ENCODE results near the gene CDH9. TPM values are rescaled to one million over a fixed set of nuclear protein-coding genes. Genes with fewer than 3 reads are reported as not detected.

The CDH9 gene, protein sequence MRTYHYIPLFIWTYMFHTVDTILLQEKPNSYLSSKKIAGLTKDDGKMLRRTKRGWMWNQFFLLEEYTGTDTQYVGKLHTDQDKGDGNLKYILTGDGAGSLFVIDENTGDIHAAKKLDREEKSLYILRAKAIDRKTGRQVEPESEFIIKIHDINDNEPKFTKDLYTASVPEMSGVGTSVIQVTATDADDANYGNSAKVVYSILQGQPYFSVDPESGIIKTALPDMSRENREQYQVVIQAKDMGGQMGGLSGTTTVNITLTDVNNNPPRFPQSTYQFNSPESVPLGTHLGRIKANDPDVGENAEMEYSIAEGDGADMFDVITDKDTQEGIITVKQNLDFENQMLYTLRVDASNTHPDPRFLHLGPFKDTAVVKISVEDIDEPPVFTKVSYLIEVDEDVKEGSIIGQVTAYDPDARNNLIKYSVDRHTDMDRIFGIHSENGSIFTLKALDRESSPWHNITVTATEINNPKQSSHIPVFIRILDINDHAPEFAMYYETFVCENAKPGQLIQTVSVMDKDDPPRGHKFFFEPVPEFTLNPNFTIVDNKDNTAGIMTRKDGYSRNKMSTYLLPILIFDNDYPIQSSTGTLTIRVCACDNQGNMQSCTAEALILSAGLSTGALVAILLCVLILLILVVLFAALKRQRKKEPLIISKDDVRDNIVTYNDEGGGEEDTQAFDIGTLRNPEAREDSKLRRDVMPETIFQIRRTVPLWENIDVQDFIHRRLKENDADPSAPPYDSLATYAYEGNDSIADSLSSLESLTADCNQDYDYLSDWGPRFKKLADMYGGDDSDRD
- polyA plus RNA-seq (2013, experiment 1 of 2; ENCODE audit: insufficient read length), result 0.09 TPM
- polyA plus RNA-seq (2013, experiment 2 of 2; ENCODE audit: insufficient read length), result 0.11 TPM

DNA sequence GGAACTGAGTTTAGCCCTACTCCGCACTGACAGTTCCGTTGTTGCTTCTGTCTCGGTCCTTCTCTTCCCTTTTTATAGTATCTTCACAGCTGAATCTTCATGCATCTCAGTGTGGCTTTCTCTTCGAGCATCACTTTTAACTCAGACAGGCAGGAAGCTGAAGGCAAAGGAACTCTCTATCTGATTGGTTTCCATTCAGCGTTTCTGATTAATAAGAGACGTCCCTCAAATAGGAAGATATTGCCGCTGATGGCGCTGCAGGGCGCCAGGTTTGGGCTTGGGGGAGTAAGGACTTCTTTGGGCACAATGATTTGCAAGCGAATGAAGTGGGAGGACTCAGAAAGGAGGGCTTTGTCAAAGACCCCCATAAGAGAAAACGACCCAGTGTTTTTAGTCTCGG, at the start of gene CDH9:
Gene CDH9, minus strand, starts transcription at position 111 of the 400 bp plus-strand sequence. CDS start 50,253 bp downstream, outside the sequence.
- peak; percentile 16 for DNase-seq

DNA sequence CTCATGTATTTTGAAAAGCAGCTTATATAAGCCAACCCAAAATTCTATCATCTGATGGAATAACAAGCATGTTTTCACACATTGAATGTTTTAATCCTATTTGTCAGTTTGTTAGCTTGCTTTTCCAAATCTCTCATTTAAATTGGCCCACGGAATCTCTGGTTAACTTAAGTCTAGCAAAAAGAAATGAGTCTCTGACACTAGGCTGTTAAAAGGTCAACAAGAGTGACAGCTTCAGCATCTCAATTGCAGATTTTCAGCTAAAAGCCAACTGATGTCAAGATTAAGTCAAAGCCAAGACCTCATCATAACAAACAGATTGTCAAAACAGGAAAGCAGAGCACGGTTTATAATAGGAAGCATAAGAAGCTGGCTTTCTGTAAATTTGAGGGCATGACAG, 49.4 kb upstream of the CDH9 start:
- no peak for DNase-seq

DNA sequence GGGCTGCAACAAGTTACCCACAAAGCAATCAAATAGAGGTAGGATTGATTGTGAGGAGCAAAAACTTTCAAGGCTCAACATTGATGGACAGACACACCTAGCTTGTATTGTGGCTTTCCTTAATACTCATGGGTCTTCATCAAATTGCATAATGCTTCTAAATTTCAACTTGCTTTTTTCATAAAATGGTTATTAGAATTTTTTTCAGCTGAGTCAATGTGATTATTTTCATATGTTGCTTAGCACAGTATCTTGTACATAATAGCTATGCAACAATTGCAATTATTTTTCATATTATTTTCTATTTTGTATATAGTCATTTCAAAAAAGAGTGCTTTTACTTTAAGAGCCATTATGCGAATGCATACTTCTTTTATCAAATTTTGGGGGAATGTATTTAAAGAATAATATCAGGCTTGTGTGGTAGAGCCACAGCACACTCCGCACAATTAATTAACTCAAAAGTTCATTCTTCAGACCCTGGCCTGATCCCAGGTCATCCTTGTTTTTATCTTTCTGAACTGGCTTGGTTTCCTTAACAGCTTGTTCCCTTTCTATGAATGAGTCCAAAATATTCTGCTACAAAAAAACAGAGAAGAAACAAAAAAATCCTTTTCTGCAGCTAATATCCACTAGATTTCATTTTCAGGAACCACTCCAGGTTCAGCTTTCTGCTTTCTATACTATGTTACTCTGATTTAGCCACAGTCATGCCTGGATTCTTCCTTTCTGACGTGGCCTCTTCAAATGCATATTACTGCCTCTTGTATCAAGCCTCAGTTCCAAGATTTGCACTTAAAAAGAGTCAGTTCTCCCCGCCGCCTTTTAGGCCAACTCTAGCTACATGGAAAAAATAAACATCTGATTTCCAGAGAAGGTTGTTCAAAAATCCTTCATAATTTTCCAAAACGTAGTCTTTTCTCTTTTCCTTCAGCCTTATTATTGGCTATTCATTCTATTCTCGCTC, 45.3 kb upstream of the CDH9 start:
- peak; percentile 10 for DNase-seq

DNA sequence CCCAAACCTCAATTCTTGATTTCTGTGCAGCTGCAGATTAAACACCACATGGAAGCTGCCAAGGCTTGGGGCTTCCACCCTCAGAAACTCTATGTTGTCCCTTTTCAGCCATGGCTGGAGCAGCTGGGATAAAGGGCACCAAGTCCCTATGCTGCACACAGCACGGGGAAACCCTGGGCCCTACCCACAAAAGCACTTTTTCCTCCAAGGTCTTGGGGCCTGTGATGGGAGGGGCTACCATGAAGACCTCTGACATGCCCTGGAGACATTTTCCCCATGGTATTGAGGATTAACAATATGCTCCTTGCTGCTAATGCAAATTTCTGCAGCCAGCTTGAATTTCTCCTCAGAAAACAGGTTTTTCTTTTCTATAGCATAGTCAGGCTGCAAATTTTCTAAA, 41.8 kb upstream of the CDH9 start:
- no peak for DNase-seq

DNA sequence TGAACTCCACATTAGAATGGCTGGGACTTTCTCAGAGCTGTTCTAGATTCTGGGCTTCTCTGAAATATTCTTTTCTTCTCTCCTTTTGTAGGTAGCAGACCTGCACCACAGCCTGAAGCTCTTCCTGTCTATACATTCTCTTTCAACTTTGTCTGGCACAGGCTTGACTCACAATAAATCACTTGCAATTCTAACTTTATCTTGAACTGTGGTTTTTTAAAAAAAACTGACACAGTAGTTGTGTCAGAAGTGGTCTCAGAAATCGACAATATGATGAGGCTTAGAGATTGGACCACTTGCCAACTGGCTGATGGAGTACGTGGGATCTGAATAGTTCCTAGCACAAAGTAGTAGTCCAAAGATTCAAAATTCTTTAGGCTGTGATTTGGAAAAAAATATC, 24.1 kb upstream of the CDH9 start:
- DNase-seq, result peak; percentile 6

DNA sequence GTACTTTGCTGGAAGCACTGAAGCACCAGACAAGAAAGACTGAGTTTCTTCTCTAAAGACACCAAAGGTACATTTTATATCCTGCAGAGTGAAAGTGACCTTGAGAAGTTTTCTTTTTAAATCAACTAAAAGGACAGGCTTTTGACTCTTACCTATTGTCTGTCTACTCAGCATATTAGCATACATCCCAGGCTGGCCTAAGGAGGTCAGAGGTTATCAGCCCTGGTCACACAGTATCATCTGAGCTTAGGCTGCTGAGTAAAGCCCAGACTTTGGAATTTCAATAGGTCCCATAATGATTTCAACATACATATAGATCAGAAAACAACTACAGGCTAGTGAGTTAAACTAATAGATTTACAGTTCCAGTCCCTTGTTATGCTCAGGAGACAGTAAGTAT, 10.1 kb upstream of the CDH9 start:
- no peak for DNase-seq

DNA sequence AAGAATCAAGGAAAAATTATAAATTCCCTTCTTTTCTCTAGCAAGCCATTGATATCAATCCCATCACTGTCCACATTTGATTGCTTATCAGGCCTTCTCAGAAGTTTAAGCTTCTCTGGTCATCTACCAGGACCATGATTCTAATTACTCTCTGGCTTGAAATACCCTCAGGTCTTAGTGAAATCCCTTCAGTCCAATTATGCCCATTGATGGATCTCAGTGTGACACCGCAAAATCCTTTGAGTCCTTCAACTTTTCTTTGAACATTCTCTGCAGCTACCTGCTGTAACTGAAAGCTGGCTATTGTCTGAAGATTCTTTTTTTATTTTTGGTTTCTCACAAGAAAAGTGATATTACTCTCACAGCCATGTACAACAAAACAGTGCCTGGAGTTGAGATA, 3.0 kb upstream of the CDH9 start:
- no peak for DNase-seq

DNA sequence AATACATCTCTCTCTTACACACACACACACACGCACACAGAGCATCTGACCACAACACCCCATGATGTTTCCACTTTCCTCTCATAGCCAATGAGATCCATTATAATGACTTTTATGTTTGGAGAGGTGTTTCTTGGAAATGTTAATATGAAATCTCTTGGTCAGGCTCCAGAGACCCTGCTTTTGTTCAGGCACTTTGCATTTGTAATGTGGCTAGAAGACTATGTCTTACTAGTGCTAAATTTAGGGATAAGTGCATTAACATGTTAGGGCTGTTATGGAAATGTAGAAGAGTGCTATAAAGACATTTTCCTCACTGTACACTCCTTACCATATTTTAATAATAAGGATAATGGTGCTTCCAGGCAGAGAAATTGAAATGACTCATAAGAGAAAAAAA, 3.8 kb downstream of the CDH9 start:
- DNase-seq, result no peak

DNA sequence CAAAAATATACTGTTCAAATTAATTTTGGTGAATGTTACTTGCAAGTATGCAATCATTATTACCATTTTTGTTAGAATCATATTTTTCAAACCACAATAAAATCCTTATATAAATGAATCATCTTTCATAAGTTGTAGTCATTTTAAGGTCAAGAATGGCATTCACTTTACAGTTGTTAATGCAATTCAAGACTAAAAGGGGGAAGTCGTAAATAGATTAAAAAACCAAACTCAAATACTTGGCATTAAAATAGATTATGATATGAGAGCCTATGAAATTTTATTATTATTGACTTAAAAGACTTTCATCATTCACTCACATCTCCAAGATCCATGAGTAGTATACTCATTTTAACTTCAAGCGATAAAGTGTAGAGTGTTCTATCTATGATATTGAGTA, 11.6 kb downstream of the CDH9 start:
- DNase-seq, result peak; percentile 5

DNA sequence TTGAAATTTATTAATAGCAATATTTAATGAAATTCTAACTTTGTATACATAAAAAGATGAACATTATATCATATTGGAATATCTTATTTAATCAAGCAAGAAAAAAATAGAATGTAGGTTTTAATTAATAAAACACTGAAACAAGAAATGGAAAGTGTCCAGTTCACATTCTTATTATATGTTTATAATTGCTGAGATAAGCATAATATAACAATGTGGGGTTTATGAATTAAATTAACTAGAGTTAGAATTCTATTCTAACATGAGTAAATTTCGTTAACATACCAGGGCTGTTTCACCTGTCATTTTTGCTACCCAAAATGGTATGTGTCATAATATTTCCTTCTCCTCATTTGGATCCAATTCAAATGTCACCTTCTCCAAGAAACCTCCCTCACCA, 12.3 kb downstream of the CDH9 start:
- no peak for DNase-seq

DNA sequence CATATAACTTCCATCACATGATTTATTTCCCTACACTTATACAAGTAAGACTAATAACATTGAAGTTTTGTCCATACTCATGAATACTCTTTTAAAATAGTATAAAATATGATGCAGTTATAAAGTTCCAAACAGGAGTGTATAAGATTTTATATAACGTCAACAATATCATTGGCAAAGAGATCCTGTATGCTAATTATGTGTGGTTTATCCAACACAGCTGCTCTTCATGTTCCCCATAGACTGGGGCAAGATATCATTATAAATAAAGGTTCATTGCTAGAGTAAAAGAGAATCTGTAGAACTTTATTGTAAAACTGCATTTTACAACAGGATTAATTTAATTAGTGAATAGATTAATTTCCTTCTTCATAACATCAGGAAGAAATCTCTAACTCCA, 16.9 kb downstream of the CDH9 start:
- DNase-seq, result no peak

DNA sequence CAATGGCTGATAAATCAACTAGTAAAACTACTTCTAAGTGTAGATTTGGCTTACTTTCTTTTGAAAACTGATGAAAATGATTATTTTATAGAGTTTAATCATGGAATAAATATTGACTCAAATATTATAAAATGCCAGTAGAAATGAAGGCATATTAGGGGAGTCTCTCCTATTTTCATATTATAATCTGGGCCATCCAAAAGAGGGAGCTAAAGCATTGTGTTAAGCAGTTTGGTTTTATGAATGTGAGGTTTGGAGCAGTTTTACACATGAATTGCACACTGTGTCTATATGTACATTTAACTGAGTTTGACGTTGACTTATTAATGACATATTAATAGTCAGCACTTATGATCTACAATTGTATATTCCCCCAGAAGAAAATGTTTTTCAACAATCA, 17.4 kb downstream of the CDH9 start:
- peak; percentile 38 for DNase-seq

DNA sequence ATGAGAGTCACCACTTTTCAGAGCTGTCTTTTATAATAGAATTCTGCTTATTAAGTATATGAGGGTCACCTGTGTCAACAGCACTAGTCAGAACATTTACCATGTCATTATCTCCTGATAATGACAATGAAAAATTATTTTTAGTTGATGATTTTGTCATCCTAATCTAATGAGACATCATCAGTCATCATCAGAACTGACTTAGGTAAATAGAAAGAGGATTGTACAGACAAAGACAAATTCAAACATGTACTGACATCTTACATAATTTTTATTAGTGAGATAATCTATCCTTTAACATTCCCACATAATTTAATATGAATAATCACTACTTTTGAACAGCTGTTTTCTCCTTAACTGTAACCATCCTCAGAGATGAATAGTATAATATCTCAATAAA, 22.6 kb downstream of the CDH9 start:
- no peak for DNase-seq

DNA sequence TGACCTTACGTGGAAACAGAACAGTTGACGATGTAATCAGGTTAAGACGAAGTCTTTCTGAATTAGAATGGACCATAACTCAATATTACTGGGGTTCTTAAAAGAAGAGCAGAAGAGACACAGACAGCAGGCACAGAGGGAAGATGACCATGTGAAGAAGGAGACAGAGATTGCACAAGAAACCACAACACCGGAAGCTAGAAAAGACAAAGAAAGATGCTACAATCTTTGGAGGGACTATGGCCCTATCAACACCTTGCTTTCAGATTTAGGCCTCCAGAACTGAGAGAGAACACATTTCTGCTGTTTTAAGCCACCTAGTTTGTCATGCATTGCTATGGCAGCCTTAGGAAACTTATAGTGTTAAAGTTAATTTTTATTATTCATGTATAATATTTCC, 27.1 kb downstream of the CDH9 start:
- no peak for DNase-seq

DNA sequence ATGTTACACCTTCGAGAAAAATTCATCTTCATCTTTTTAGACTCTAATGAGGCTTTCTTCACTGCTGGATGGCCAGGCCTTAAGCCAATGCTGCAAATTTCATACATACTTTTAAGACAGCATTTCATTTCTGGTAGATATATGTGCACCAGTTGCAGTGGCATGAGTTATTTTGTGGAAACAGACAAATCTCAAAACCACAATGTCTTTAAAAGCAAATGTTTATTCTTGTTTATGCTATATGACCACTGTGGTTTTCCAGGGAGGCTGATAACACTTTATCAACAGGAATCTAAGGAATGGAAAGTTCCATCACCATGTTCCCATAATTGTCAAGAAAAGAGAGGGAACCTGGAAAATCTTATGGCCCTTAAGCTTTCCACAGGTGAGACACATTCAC, 27.7 kb downstream of the CDH9 start:
- peak; percentile 4 for DNase-seq

DNA sequence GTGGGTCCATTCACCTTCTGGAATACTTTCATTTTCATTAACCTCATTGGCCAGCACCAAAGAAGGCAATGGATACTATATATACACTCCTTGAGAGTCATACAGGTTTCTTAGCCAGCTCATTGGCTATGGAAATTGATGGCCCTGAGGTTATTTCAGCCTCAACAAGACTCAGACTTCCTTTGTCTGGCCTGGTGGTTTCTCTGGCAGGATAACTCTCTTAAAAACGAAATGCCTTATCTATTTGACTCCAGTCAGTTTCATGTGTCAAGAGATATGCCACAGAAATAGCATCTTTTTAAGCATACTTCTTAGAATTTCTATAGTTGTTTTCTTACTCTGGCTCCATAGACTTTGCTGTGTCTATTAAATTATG, 28.9 kb downstream of the CDH9 start:
- DNase-seq, result no peak

DNA sequence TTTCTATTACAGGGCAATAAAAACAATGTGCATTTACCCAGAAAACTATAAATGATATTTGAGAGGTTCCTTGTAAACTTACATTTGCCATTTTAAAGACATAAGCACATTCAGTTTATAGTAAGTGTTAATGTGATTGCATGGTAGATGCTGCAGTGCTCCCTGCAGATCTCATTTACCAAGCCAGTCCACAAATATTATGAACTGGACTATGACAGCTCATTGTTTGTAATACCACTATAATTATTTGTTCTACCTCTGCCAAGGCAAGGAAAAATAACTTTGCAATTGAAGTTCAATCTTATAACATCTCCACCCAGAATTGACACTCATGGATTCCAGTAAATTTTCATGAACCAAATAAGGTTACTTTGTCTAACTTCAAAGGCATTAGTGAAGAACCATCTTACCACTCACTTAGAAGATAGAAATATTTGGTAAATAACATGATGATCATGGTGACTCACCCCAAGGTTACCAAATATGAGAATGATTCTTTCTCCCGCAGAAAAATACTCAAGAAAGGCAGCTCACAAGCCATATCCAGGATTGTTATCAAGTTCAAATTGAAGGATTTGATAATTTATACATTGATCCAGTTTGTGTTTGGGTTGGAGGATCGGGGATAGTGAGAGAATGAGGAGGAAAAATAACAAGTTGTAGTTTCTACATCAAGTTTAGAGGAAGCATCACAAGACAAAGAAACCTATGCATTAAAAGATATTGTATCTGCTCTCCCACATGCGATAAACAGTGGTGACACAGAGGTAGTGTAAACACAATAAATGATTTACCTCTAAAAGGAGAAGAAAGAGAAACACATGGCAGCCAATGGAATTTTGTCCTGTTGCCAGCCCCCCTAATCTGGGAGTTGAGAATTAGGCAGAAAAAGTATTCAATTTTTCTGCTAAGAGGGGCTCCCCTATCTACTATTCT, 29.5 kb downstream of the CDH9 start:
- DNase-seq, result no peak

DNA sequence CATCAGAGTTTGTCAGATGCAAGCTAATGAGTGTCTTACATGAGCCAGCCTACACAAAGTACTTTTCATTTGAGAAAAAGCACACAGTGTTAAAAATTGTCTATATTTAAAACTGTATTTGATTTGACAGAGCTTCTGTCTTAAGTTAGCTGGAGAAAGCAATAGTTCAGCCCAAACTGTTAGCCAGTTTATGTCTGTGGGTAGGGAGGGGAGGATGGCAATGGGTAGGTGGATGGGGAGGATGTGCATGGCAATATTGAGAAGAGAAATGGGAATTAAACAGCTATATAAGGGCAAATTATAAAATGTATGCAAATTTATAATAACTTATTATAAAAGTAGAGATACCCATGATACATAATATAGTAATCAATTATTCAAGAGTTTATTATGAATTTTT, 31.3 kb downstream of the CDH9 start:
- DNase-seq, result no peak

DNA sequence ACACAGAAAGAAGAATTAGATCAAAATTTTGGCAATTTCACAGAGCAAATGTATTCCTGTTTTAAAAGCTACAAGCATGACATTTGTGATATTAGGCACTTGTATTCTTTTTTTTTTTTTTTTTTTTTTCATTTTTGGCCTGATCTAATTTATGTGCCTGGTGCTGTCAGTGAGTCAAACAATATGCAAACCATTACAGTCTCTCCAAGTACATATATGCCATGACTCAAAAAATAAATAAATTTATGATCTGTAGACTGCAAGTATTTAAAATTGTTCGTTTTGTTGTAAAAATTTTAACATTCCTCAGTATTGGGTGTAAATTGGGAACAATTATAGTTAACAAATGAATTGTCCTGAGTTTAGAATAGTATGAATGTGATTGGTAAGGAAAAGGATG, 51.4 kb downstream of the CDH9 start:
- no peak for DNase-seq

DNA sequence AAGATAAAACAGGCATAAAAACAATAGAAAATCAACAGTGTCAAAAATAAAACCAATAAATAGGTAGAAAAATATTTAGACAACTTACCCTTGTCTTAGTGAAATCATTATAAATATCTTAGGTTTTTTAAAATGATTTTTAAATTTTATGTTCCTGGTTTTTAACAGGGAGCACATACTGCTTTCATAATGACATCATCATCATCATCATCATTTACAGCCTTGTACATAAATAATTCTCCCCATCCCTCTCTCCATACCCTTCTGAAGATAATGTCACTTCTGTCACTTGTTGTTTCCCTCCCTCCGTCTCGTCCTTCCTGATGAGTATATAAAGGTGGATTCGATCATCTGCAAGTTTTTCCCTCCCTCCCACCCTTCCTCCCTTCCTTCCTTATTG, 56.6 kb downstream of the CDH9 start:
- no peak for DNase-seq

DNA sequence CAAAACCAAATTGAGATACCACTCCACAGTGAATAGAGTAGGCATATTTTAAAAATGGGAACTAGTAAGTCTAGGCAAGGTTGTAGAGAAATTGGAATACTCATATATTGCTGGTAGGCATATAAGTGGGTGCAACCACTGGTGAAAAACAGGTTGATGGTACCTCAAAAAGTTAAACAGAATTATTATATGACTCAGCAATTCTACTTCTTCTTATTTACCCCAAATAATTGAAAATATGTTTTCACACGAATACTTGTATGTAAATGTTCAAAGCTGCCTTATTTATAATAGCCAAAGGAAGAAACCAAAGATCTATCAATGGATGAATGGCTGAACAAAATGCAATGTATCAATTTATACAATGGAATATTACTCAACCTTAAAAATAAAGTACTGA, 79.1 kb downstream of the CDH9 start:
- DNase-seq, result no peak

DNA sequence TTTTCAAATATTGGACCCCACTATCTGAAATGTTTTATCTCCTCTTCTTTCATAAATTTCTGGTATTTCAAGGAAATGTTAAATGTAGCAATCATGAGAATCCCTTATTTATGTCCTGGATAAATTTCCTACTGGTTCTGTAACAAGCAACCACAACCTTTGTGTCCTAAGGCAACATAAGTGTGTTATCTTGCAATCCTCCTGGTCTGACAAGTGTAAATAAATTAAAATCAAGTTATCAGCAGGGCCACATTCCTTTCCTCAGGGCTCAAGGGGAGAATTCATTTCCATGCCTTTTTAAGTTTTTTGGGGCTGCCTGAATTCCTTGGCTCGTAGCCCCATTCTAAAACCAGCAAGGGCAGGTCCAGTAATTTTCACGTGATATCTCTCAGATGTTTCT, 83.2 kb downstream of the CDH9 start:
- DNase-seq, result no peak
